Measurements from ENCODE around the gene DPYD.

DPYD gene

DNA sequence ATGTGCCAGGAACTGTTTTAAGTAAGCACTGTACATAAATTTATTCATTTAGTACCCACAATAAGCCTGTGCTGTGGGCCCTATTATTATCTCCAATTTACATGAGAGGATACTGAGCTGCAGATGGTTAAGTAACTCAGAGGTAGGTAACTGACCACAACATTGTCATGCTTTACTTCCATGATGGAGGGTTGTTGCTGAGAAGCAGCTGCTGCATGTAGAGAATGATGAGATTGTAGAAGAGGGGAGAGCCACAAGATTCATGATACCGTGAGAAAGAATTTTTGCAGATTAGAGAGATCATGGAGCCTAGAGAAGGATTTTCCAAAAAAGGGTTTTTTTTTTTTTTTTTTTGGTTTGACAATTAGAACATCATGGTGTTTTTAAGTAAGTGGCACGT is 886.2 kb downstream of the DPYD start:
- DNase-seq (ENCODE audit: low read depth): no peak

DNA sequence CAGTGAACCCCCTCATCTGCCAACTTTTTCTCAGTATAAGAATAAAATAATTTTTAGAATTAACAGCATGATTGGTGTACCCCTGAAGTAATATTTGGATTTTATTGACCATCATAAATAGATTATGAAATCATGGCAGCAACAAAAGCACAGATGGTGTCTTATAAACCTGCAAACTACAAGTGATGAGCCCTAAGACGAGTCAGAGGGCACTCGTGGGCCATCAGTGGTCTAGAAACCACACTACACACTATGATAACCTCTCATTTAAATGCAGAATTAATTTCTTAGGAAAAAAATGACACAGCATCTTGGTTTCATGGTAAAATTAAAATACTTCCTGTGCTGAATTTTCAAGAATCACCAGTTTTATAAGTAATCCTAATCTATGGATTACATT is 886.9 kb downstream of the DPYD start:
- no peak for DNase-seq (ENCODE audit: low read depth)

Measured in HS-27A (cell line).